GM12878 (cell line): ENCODE results near the gene SLC20A1. TPM values are rescaled to one million over a fixed set of nuclear protein-coding genes. Genes with fewer than 3 reads are reported as not detected.

Experiments
- ATAC-seq: fragments of 200-7000 bp; cut with Tn5 transposase; 3 replicates; pipeline ENCODE4 v1.9.1; 2020; ENCODE audit warnings: mild to moderate bottlenecking, moderate library complexity
- BruUV-seq: library from RNA; stranded (reverse); fragments of 400-500 nt; replicated peaks from 2 replicates; lab custom pipeline; 2021; lab: Mats Ljungman, UMichigan
- CTCF ChIA-PET: fragments of 300-600 bp; sonication (Branson Sonifier 250); formaldehyde crosslinking; extraction: SDS; loops from one replicate; lab custom pipeline; 2021; ENCODE audit warnings: inconsistent platforms; lab: Yijun Ruan, JAX
- POLR2A ChIA-PET: fragments of 350-600 bp; formaldehyde crosslinking; extraction: SDS; loops from one replicate; lab custom pipeline; 2021; ENCODE audit warnings: inconsistent platforms; lab: Charles Lee
- RAD21 ChIA-PET: fragments of 300-600 bp; sonication (Branson Sonifier 250); formaldehyde crosslinking; loops from one replicate; lab custom pipeline; 2023; ENCODE audit warnings: antibody characterized with exemption; ENCODE audit not compliant: unreplicated experiment; lab: Charles Lee
- SMC1A ChIA-PET: fragments of 300-600 bp; sonication (Branson Sonifier 250); formaldehyde crosslinking; loops from one replicate; lab custom pipeline; 2023; ENCODE audit not compliant: unreplicated experiment, uncharacterized antibody; lab: Charles Lee
- DNase-seq: peaks from one replicate; pipeline ENCODE4 v3.0.0-alpha.2; 2011; ENCODE audit warnings: low read depth, low spot score
- FAIRE-seq: peaks from 3 replicates; lab custom pipeline; 2011; peaks lifted over from hg19 to GRCh38; lab: Jason Lieb, UNC
- H2AFZ ChIP-seq: 2 replicates; pipeline ENCODE4 v1.6.0; 2011; ENCODE audit warnings: low read depth, low read length, control low read depth; ENCODE audit not compliant: control insufficient read depth
- H3K27ac ChIP-seq: 2 replicates; pipeline ENCODE4 v1.5.1; 2011; ENCODE audit warnings: control low read depth; ENCODE audit not compliant: control insufficient read depth, insufficient read depth
- H3K27me3 ChIP-seq, 2 experiments: replicated peaks in 1 of 2; 2 replicates each; pipeline versions ENCODE4 v1.6.0 to v1.6.1; 2011; ENCODE audit warnings: low read length in 1 of 2; ENCODE audit not compliant: control insufficient read depth in 2 of 2, insufficient read depth in 2 of 2
- H3K36me3 ChIP-seq, 2 experiments: 2 replicates each; pipeline ENCODE4 v1.5.1; 2011; ENCODE audit warnings: low read length in 1 of 2; ENCODE audit not compliant: control insufficient read depth in 2 of 2, insufficient read depth in 2 of 2
- H3K4me1 ChIP-seq: 2 replicates; pipeline ENCODE4 v1.6.1; 2011; ENCODE audit warnings: mild to moderate bottlenecking, low read length, moderate library complexity, mixed read lengths; ENCODE audit not compliant: control insufficient read depth, insufficient read depth
- H3K4me2 ChIP-seq: 2 replicates; pipeline ENCODE4 v1.6.0; 2011; ENCODE audit warnings: control low read depth; ENCODE audit not compliant: control insufficient read depth, insufficient read depth
- H3K4me3 ChIP-seq: fragments of 200-600 bp; sonication (generic); 2 replicates; pipeline ENCODE4 v1.5.1; 2016
- H3K79me2 ChIP-seq: 2 replicates; pipeline ENCODE4 v1.6.0; 2011; ENCODE audit warnings: low read length; ENCODE audit not compliant: control insufficient read depth, insufficient read depth
- H3K9ac ChIP-seq: 2 replicates; pipeline ENCODE4 v1.8.0; 2011; ENCODE audit warnings: low read length, control low read depth, mixed read lengths; ENCODE audit not compliant: control insufficient read depth, insufficient read depth
- H3K9me3 ChIP-seq: replicated peaks from 3 replicates; pipeline ENCODE4 v1.5.1; 2011; ENCODE audit warnings: mild to moderate bottlenecking, low read length; ENCODE audit not compliant: control insufficient read depth, insufficient read depth
- H4K20me1 ChIP-seq: 2 replicates; pipeline ENCODE4 v1.6.0; 2011; ENCODE audit not compliant: control insufficient read depth, insufficient read depth
- ATF2 ChIP-seq: IDR thresholded peaks from 2 replicates; pipeline ENCODE4 v1.6.1; 2012; ENCODE audit warnings: low read length, inconsistent platforms
- CREB1 ChIP-seq: IDR thresholded peaks from 2 replicates; pipeline ENCODE4 v1.6.1; 2012; ENCODE audit warnings: low read depth, mild to moderate bottlenecking, inconsistent platforms
- ELK1 ChIP-seq: IDR thresholded peaks from 2 replicates; pipeline ENCODE4 v1.6.1; 2012; ENCODE audit warnings: low read depth, low read length, improper control_type of control experiment
- IRF3 ChIP-seq: fragments of 450-650 bp; IDR thresholded peaks from 2 replicates; pipeline ENCODE4 v1.6.1; 2014; ENCODE audit warnings: mild to moderate bottlenecking
- PBX3 ChIP-seq: IDR thresholded peaks from 2 replicates; pipeline ENCODE4 v1.6.1; 2011; ENCODE audit warnings: mild to moderate bottlenecking, low read depth, low read length, moderate library complexity; ENCODE audit not compliant: insufficient replicate concordance
- WGBS: methylation state at CpG from one replicate; pipeline ENCODE4 v1.1.6; 2016; ENCODE audit warnings: low lambda C conversion rate; ENCODE audit not compliant: insufficient replicate concordance, insufficient coverage; ENCODE audit errors: missing lambda C conversion rate; 5-methylcytosine and 5-hydroxymethylcytosine counted together
- in situ Hi-C: fragments of 300-500 bp; cut with MboI; formaldehyde crosslinking; loops from 9 replicates; pipeline ENCODE4 v1.14.3; 2018; ENCODE audit warnings: mixed read lengths
- intact Hi-C: fragments of 100-400 bp; cut with micrococcal nuclease; formaldehyde crosslinking; loops from one replicate; pipeline ENCODE4 v1.14.2; 2022; ENCODE audit not compliant: unreplicated experiment
- polyA plus RNA-seq, 11 experiments: library from polyadenylated mRNA; depleted of rRNA in 4 of 11; unstranded in 6 of 11; stranded (reverse) in 5 of 11; fragments of >200 nt; fragmentation: Nextera tagmentation in 4 of 11; fragmentation: Illumina TruSeq in 1 of 11; extraction: Ambion mirVana in 4 of 11; extraction: Trizol in 1 of 11; gene quantifications; 1 replicate in 1 of 11; 2 replicates in 10 of 11; pipeline versions ENCODE4 v1.2.1 to v1.2.3, GENCODE V29; 2011 to 2016; ENCODE audit warnings: inconsistent platforms in 2 of 11, missing spikeins in 2 of 11, low read depth in 1 of 11
- total RNA-seq, 4 experiments: library from RNA; depleted of rRNA in 3 of 4; stranded (reverse); fragments of >200 nt in 3 of 4; fragmentation: Illumina TruSeq in 1 of 4; extraction: Trizol in 1 of 4; gene quantifications; 2 replicates each; pipeline versions ENCODE4 v1.2.1 to v1.2.3, GENCODE V29; 2013 to 2021
- TF ChIP-seq, protein P1 (sequence below): fragments of 450-650 bp; IDR thresholded peaks from 2 replicates; pipeline ENCODE4 v1.6.1; 2018; ENCODE audit warnings: borderline replicate concordance, mild to moderate bottlenecking; ENCODE audit not compliant: partially characterized antibody

The SLC20A1 gene
- total and polyA plus RNA-seq, 10 of the 15 experiments (the other 5 are each of a cell fraction or from before 2014, with no cell fraction given) = 21.2 to 59.1 (median 43.2) TPM

- POLR2A ChIA-PET = interaction anchor here (0.5 to 13.6 kb wide), 6 partner anchors 11 to 97 kb away, joined by 3 to 143 read pairs (median 20); partner anchors contain the start of gene SLC20A1
- no TSS peak for BruUV-seq
- DNase-seq = no peak
- H3K4me1 ChIP-seq = peaks cover 29% of the 10 kb centered on the region
- in situ Hi-C loops (loop anchor here (5.0 kb wide), 1 partner anchor 93 kb away; the partner anchor contains the start of gene NT5DC4), intact Hi-C loops (no loop called here)
- no peak overlapping the region for H3K4me2 ChIP-seq
- SMC1A ChIA-PET = interaction anchor here (0.7 to 15.4 kb wide), 15 partner anchors 8 to 316 kb away, joined by 3 to 455 read pairs (median 5); partner anchors contain the start of genes NT5DC4 and SLC20A1
- no peak overlapping the region for H2AFZ ChIP-seq
- RAD21 ChIA-PET = interaction anchor here (2.9 to 16.3 kb wide), 8 partner anchors 17 to 313 kb away, joined by 8 to 494 read pairs (median 54); partner anchors contain the start of genes NT5DC4 and SLC20A1
- no peaks in the 10 kb centered on the region for H3K36me3 ChIP-seq
- H3K9ac ChIP-seq = no peak overlapping the region
- no peaks in the 10 kb centered on the region for H4K20me1 ChIP-seq
- 70% methylated on average over 6 of the region's 6 CpGs for WGBS
- H3K9me3 ChIP-seq = no peaks in the 10 kb centered on the region
- H3K27ac ChIP-seq = no peak overlapping the region
- CTCF ChIA-PET = interaction anchor here (1.0 to 16.6 kb wide), 12 partner anchors 15 to 313 kb away, joined by 3 to 671 read pairs (median 14); partner anchors contain the start of gene SLC20A1
- ATAC-seq = no peak
- TF ChIP-seq CREB1 (no peak), ATF2 (no peak), ELK1 (no peak), PBX3 (no peak), IRF3 (no peak)
- TF ChIP-seq, protein P1, sequence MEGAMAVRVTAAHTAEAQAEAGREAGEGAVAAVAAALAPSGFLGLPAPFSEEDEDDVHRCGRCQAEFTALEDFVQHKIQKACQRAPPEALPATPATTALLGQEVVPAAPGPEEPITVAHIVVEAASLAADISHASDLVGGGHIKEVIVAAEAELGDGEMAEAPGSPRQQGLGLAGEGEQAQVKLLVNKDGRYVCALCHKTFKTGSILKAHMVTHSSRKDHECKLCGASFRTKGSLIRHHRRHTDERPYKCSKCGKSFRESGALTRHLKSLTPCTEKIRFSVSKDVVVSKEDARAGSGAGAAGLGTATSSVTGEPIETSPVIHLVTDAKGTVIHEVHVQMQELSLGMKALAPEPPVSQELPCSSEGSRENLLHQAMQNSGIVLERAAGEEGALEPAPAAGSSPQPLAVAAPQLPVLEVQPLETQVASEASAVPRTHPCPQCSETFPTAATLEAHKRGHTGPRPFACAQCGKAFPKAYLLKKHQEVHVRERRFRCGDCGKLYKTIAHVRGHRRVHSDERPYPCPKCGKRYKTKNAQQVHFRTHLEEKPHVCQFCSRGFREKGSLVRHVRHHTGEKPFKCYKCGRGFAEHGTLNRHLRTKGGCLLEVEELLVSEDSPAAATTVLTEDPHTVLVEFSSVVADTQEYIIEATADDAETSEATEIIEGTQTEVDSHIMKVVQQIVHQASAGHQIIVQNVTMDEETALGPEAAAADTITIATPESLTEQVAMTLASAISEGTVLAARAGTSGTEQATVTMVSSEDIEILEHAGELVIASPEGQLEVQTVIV = no peak
- FAIRE-seq = no peak
- H3K27me3 ChIP-seq = no peaks in the 10 kb centered on the region
- no peaks in the 10 kb centered on the region for H3K79me2 ChIP-seq
- H3K4me3 ChIP-seq = no peak overlapping the region
Measured at GRCh38 chr2:112629224-112629623, 16.5 kb upstream of the SLC20A1 start.
